ENCODE data around the gene ZGPAT.
A peak's percentile ranks its signal among the peaks of the same experiment; 100 is the strongest.

ZGPAT gene

DNA sequence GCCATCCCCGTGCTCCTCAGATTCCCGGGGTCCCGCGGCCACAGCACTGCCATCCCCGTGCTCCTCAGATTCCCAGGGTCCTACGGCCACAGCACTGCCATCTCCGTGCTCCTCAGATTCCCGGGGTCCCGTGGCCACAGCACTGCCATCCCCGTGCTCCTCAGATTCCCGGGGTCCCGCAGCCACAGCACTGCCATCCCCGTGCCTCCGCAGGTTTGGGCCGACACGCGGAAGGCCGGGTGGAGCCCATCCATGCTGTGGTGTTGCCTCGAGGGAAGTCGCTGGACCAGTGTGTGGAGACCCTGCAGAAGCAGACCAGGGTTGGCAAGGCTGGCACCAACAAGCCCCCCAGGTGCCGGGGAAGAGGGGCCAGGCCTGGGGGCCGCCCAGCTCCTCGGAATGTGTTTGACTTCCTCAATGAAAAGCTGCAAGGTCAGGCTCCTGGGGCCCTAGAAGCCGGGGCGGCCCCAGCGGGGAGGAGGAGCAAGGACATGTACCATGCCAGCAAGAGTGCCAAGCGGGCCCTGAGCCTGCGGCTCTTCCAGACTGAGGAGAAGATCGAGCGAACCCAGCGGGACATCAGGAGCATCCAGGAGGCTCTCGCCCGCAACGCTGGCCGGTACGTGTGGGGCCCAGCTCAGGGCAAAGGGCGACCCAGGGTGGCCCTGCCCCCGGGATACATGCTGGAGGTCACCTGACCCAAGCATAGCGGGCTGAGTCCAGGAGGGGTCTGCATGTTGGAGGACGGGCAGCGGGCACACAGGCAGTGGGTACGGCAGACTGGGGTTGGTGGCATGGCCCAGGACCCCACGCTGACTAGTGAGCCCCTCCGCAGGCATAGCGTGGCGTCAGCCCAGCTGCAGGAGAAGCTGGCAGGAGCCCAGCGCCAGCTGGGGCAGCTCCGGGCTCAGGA, 27.4 kb downstream of the ZGPAT start:
- no peak for DNase-seq (ENCODE audit: low spot score)

DNA sequence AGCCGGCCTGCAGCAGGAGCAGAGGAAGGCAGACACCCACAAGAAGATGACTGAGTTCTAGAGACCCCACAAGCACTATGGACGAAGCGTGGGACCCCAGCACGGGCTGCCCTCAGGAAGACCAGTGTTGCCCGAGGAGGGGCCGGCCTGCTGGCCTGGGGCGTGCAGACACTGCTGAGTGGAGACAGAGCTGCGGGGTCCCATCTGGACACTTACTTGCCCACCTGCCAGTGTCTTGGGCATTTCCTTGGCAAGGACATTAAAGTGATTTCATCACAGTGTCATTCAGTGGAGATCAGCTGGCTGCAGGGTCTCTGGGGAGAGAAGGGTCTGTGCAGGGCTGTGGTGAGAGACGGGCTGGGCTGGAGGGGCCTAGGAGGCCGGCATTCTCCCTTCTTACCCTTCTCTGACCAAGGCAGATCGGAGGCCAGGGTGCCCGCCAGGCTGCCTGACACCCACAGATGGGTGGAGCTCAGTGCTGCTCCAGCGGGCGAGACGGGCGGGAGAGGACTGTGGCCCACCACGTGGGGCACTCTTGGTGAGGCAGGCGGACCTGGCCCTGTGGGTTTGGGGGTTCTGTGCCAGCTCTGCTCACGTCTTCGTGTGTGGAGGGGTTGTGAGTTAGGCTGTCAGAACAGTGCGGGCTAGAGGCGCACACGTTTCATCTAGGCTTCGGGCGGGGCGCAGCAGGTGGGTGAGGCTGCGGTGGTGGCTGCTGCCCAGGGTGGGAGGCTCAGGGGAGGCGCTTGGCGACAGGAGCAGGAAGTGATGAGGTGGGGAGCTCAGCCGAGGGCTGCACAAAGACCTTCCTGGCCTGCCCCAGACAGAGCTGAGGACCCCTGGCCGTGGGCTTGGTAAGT, 28.2 kb downstream of the ZGPAT start, which contains the start of gene LIME1:
Gene LIME1 (plus strand): TSS at position 806 of the 860 bp plus-strand sequence. CDS start 886 bp downstream, outside the sequence.
- DNase-seq (ENCODE audit: low spot score) = no peak

DNA sequence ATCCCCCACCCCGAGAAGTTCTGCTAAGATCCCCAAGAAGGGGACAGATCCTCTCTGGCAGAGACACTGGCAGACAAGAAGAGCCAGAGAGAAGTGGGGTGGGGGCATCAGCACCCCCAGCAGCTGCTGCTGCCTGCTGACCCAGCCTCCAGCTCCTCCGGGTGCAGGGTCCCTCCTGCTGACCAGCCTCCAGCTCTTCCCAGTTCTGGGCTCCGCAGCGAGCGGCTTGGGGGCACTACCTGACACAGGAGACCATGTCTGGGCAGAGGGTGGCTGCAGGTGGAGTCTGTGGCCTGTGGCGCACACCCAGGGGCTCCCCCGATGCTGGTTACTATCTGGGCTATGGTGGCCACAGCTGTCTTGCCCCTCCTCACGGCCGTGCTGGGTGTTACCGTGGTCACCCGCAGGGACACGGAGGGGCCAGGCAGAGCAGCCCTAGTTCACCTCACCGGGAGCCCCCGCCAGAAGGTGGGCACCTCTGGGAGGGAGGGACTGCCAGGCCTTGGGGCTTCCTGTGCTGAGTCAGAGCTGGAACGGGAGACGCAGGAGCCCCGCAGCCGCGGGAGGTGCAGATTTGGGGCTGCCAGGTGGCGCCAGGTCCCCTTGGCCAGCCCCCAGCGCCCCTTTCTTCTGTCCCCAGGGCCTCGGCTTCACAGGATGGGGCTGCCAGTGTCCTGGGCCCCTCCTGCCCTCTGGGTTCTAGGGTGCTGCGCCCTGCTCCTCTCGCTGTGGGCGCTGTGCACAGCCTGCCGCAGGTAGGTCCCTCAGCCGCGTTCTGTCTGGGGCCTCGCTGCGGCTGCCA, 29.3 kb downstream of the ZGPAT start:
- no peak for DNase-seq (ENCODE audit: low spot score)

DNA sequence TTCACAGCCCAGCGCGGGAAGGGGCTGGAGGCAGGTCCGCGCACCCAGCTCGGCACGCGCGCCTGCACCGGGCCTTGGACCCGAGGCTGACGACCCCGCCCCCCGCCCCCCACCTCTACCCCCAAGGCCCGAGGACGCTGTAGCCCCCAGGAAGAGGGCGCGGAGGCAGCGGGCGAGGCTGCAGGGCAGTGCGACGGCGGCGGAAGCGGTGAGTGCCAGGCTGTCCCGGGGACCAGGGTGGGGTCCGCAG, 29.8 kb downstream of the ZGPAT start:
- DNase-seq (ENCODE audit: low spot score) = no peak

DNA sequence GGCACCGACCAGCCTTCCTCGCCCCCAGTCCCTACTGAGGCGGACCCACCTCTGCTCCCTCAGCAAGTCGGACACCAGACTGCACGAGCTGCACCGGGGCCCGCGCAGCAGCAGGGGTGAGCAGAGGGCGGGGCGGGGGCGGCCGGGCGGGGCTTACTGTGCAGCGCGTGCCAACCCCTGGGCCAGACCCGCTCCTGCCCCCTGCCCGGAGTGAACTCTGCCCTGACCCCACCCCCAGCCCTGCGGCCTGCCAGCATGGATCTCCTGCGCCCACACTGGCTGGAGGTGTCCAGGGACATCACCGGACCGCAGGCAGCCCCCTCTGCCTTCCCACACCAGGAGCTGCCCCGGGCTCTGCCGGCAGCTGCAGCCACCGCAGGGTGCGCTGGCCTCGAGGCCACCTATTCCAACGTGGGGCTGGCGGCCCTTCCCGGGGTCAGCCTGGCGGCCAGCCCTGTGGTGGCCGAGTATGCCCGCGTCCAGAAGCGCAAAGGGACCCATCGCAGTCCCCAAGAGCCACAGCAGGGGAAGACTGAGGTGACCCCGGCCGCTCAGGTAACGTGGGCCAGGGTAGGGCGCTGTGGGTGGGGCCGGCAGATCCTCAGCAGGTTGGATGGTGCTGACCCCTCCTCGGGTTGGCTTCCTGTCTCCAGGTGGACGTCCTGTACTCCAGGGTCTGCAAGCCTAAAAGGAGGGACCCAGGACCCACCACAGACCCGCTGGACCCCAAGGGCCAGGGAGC, 30.3 kb downstream of the ZGPAT start:
- DNase-seq (ENCODE audit: low spot score) = no peak

DNA sequence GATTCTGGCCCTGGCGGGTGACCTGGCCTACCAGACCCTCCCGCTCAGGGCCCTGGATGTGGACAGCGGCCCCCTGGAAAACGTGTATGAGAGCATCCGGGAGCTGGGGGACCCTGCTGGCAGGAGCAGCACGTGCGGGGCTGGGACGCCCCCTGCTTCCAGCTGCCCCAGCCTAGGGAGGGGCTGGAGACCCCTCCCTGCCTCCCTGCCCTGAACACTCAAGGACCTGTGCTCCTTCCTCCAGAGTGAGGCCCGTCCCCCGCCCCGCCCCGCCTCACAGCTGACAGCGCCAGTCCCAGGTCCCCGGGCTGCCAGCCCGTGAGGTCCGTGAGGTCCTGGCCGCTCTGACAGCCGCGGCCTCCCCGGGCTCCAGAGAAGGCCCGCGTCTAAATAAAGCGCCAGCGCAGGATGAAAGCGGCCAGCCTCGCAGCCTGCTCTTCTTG, 30.9 kb downstream of the ZGPAT start:
- peak; percentile 40 for DNase-seq (ENCODE audit: low spot score)

DNA sequence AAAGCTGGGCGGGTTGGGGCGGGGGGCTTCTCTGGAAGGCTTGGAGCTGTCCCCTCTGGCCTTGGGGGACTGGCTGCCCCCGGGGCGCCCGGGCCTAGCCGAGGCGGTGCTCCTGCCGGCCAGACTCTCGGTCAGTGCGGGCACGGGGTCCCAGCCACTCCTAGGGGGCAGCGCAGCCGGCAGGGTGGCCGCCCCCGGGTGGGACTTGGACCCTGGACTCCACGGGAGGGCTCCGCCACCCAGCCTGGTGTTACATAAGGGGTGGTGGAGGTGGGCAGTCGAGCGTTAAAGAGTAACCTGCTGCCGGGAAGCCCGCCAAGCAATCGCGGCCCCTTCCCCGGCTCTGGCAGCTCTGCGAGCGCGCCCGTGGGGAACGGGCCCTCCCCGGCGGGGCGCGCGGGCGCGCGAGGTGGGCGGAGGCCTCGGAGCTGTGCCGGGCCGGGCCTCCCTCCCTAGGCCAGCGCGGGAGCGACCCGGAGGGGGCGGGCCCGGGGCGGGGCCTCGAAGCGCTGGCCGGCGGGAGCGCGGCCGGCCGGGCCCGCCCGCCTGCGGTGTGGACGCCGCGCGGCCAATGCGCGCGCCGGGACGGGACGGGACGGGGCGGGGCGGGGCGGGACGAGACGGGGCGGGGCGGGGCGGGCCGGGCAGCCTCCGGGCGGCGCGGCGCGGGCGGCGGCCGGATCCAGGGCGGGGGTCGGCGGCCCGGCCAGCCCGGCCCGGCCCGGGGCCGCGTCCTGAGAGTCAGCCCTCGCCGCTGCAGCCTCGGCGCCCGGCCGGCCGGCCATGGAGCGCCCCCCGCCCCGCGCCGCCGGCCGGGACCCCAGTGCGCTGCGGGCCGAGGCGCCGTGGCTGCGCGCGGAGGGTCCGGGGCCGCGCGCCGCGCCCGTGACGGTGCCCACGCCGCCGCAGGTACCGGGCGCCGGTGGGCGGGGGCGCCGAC, 31.6 kb downstream of the ZGPAT start, which contains the start of gene SLC2A4RG:
Gene SLC2A4RG (plus strand): TSS at position 647 of the 940 bp plus-strand sequence. CDS start 137 bp downstream, at position 784.
- DNase-seq (ENCODE audit: low spot score) = peak; percentile 95

DNA sequence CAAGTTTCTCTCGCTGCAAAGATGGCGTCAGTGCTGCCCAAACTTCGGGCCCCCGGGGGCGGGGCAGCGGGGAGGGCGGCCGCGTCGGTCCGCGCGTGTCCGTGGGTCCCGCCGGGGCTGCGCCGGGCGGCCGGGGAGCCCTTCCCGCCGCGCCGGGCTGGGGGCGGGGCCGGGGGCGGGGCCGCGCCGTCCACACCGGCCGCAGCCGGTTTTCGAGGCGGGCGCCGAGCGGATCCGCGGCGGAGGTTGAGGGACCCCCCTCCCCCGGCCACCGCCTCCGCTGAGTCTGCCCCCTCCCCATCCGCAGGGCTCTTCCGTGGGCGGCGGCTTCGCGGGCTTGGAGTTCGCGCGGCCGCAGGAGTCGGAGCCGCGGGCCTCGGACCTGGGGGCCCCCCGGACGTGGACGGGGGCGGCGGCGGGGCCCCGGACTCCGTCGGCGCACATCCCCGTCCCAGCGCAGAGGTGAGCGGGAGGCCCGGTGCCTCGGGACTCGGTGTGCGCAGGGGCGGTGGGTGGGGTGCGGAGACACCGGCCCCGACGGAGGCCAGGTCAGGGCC, 32.3 kb downstream of the ZGPAT start:
- peak; percentile 77 for DNase-seq (ENCODE audit: low spot score)

DNA sequence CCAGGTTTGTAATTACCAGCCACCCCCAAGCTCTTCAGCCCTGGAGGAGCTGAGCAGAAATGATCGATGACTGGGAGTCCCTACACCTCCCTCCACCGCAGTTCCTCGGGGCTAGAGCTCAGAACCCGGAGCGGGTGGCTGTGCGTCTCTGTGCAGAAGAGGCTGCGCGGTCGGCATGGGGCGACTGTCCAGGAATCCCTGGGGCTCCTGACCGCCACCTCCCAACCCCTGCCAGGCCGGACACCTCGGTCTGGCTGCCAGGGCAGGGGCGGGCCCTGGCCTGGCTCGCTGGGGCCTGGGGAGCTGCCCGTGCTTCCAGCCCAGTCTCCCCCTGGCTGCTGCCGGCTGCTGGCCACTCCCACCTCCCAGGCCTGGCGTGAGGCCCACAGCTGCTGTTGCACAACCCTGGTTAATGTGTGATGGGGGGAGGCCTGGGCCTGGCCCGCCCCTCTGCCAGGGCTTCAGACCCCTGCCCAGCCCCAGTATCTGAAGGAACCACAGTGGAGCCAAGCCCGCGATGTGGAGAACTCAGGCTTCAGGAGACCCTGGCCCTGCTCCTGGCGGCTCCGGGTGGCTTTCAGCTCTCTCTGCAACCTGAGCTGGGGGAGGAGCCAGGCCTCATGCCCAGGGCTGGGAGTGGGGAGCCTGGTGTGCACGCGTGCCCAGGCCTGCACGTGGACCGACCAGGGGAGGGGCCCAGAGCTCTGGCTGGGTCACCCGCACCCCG, 33.0 kb downstream of the ZGPAT start:
- peak; percentile 98 for DNase-seq (ENCODE audit: low spot score)

DNA sequence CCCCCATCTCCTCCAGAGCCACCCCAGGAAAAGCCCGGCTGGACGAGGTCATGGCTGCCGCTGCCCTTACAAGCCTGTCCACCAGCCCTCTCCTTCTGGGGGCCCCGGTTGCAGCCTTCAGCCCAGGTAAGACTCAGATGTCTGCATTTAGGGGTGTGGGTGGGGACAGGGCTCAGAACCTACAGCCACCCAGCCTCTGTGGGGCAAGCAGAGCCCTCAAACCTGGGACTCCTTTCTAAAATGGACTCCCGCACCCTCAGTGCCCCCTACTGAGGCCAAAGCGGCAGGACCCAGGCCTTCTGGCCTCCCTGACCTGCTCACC, 33.5 kb downstream of the ZGPAT start:
- DNase-seq (ENCODE audit: low spot score) = no peak

DNA sequence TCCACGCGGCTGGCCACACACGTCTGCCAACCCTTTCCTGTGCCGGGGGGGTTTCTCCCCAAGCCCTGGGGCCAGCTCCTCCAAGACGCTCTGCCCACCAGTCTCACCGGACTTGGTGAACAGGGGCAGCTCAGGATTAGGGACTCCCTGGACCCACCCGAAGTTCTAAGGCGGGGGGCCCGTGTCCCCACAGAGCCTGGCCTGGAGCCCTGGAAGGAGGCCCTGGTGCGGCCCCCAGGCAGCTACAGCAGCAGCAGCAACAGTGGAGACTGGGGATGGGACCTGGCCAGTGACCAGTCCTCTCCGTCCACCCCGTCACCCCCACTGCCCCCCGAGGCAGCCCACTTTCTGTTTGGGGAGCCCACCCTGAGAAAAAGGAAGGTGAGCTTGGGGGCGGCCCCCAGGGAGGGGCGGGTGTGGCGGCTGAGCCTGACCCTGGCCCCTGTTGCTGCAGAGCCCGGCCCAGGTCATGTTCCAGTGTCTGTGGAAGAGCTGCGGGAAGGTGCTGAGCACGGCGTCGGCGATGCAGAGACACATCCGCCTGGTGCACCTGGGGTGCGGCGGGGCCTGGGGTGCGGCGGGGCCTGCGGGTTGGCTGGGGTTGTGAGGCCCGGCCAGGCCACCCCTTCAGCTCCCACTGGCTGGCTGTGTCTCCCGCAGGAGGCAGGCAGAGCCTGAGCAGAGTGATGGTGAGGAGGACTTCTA, 34.0 kb downstream of the ZGPAT start:
- no peak for DNase-seq (ENCODE audit: low spot score)

DNA sequence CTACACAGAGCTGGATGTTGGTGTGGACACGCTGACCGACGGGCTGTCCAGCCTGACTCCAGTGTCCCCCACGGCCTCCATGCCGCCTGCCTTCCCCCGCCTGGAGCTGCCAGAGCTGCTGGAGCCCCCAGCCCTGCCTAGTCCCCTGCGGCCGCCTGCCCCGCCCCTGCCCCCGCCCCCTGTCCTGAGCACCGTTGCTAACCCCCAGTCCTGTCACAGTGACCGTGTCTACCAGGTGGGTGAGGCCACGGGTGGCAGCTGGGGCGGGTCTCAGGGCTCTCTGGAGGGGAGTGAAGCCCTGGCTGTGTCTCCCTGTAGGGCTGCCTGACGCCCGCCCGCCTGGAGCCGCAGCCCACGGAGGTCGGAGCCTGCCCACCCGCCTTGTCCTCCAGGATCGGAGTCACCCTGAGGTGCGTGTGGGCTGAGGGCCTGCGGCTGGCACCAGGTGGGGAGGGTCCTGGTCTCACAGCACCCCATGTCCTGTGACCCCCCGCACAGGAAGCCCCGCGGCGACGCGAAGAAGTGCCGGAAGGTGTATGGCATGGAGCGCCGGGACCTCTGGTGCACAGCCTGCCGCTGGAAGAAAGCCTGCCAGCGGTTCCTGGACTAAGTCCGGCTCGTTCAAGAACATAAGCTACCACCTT, 34.7 kb downstream of the ZGPAT start:
- no peak for DNase-seq (ENCODE audit: low spot score)

DNA sequence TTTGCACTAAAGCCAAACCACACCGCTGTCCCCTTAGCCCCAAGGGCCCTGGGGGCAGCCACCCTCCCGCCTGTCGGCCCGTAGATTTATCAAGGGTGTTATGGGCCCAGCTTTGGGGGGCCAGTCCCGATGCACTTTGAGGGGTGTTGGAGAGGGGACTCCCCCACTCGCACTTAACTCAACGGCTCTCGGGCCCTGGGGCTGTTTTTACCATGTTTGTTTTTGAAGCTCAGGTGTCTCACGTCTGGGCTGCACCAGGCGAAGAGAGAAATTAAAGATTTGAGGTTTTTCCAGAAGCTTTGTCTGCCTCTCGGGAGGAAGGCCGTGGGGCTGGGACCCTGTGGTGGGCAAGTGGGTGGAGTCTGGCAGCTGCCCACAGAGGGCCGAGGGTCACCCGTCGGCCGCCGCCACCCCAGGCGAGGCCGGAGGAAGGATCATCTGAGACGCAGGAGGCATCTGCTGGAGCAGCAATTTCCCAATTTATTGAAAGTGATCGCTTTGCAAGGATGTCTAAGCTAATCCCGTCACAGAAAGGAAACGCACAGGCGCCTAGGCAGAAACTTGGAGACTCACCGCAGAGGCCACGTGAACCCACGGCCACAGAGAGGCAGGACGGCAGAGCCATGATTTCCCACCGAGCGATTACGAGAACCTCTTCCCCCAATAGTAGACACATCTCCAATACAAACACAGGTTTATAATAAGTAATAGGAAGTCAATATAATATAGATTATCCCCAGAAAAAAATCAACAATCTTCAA, 35.6 kb downstream of the ZGPAT start:
- DNase-seq (ENCODE audit: low spot score) = no peak

DNA sequence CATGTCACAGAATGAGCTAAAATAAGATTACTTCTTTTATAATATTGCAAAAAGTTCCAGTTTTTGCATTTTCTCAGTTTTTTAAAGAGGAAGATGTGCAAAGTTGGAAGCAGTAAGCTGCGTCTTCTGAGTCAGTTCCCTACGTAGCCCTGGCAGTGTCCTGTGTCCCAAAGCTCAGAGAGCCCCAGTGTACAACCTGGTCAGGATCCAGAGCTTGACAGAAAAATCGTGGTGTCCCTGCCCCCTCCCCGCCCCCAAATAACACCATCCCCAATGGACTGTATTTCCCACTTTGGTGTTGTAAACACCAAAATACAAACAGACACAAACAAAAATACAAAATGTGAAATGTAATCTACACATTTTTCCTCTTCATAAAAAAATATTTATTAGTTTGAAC, 36.3 kb downstream of the ZGPAT start:
- DNase-seq (ENCODE audit: low spot score) = no peak

DNA sequence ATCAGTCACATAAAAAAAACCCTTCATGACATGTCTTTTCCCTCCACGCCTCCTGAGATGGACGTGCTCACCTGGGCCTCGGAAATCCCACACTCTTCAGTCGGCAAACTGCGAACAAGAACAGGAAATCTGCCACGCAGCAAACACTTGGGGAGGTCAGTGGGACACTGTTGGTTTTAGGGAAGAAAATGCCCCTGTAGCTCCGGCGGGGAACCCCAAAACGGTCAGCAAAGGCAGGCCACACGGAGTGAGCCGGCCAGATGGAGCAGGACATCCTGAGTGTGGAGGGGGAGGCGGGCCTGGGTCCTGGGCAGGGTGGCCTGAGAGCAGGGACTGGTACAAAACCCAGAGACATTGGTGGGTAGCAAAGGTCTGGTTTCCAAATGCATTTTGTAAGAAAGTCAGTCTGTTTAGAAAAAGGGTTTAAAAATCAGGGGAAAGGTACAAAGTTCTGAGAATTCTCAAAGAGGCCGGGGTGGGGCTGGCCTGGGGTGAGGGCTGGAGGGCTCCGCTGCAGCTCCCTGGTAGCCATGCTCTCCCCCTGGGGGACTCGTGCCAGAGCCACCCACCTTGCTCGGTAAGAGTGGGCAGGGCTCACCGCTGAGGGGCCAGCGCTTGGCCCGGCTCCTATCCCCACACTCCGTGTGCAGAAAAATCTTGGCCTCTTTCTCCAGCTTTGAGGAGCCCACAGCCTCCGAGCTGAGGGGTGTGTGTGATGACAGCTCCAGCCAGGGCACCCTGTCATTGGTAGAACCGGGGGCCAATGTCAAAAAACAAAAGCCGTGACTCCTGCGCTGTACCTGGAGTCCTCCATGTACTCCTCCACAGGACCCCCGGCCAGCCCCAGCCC, 37.0 kb downstream of the ZGPAT start:
- no peak for DNase-seq (ENCODE audit: low spot score)

DNA sequence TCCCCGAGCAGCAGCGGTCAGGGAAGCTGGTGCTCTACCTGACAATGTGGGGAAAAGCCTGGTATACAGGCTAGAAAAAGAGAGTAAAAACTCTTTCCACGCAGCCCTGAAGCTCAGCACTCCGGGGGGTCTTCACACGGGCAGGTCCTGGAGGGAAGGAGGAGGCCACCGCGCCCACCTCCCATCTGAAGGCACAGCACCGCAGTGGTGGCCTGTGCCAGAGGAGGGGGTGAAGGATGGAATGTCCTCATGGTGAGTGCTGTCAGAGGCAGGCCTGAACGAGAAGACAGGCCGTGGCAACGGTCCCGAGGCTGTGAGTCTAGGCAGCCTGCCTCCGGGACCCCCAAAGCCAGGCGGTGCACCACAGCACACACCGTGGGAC, 37.6 kb downstream of the ZGPAT start:
- DNase-seq (ENCODE audit: low spot score) = no peak

All from hepatic stellate cell (primary cell).